HepG2 (cell line): Measurements from ENCODE around the gene ZNF213. TPM values are rescaled to one million over a fixed set of nuclear protein-coding genes. Genes with fewer than 3 reads are reported as not detected.

ENCODE experiments used
- MIER2 ChIP-seq: IDR thresholded peaks from 2 replicates; pipeline ENCODE4 v1.6.1; 2016; ENCODE audit warnings: missing biosample characterization, missing genetic modification reagents
- RAD21 ChIP-seq: fragments of 450-650 bp; formaldehyde crosslinking; IDR thresholded peaks from 2 replicates; pipeline ENCODE4 v1.5.0; 2020; ENCODE audit warnings: mild to moderate bottlenecking
- THYN1 ChIP-seq: sonication (generic); formaldehyde crosslinking; IDR thresholded peaks from 2 replicates; pipeline ENCODE4 v1.8.1; 2023; ENCODE audit warnings: low read depth, mild to moderate bottlenecking, moderate library complexity, missing genetic modification reagents, borderline replicate concordance
- ZBTB34 ChIP-seq: sonication (generic); formaldehyde crosslinking; IDR thresholded peaks from 2 replicates; pipeline ENCODE4 v1.8.0; 2022; ENCODE audit warnings: mild to moderate bottlenecking, missing genetic modification reagents
- ZBTB49 ChIP-seq: sonication (generic); formaldehyde crosslinking; IDR thresholded peaks from 2 replicates; pipeline ENCODE4 v1.4.0; 2020; ENCODE audit warnings: missing genetic modification reagents, borderline replicate concordance
- ZHX2 ChIP-seq, 2 experiments: sonication (generic) in 1 of 2; formaldehyde crosslinking in 1 of 2; IDR thresholded peaks; 2 replicates each; pipeline versions ENCODE4 v1.6.1 to v1.9.0; 2014 to 2022; ENCODE audit warnings: antibody characterized with exemption in 1 of 2, borderline replicate concordance in 1 of 2, inconsistent platforms in 1 of 2, low read depth in 1 of 2, missing genetic modification reagents in 1 of 2
- ZNF274 ChIP-seq: sonication (generic); formaldehyde crosslinking; IDR thresholded peaks from 2 replicates; pipeline ENCODE4 v1.5.1; 2020; ENCODE audit warnings: mild to moderate bottlenecking, missing genetic modification reagents
- ZNF614 ChIP-seq: IDR thresholded peaks from 2 replicates; pipeline ENCODE4 v1.6.1; 2018; ENCODE audit warnings: missing biosample characterization, missing genetic modification reagents, inconsistent platforms, borderline replicate concordance
- polyA plus RNA-seq, 8 experiments: library from polyadenylated mRNA; depleted of rRNA in 3 of 8; stranded (reverse) in 7 of 8; unstranded in 1 of 8; fragments of >200 nt; fragmentation: Illumina TruSeq in 4 of 8; extraction: Trizol in 4 of 8; gene quantifications; 2 replicates each; pipeline versions ENCODE4 v1.2.1 to v1.2.3, GENCODE V29; 2011 to 2016; ENCODE audit warnings: low read depth in 4 of 8, missing spikeins in 1 of 8, mixed read lengths in 1 of 8; ENCODE audit not compliant: insufficient read depth in 1 of 8
- total RNA-seq, 5 experiments: library from RNA; depleted of rRNA; stranded (reverse); fragments of >200 nt; fragmentation: Illumina TruSeq; extraction: Trizol; gene quantifications; 2 replicates each; pipeline ENCODE4 v1.2.3, GENCODE V29; 2016; ENCODE audit warnings: low read depth in 1 of 5
- TF ChIP-seq, protein P1 (sequence below): sonication (generic); formaldehyde crosslinking; IDR thresholded peaks from 2 replicates; pipeline ENCODE4 v1.4.0; 2020; ENCODE audit warnings: missing genetic modification reagents
- TF ChIP-seq, protein P2 (sequence below): sonication (generic); formaldehyde crosslinking; IDR thresholded peaks from 2 replicates; pipeline ENCODE4 v1.4.0; 2020; ENCODE audit warnings: missing genetic modification reagents
- TF ChIP-seq, protein P3 (sequence below): sonication (generic); formaldehyde crosslinking; IDR thresholded peaks from 2 replicates; pipeline ENCODE4 v1.4.0; 2020; ENCODE audit warnings: missing genetic modification reagents, mild to moderate bottlenecking, borderline replicate concordance

The ZNF213 gene
- total and polyA plus RNA-seq, 2 of the 13 experiments (the other 11 are each of a cell fraction or from before 2014, with no cell fraction given) = 0.59 to 0.97 TPM

GRCh38 chr16:3123986-3124886 is 10.6 kb upstream of the ZNF213 start (continued):
- TF ChIP-seq, protein P1, sequence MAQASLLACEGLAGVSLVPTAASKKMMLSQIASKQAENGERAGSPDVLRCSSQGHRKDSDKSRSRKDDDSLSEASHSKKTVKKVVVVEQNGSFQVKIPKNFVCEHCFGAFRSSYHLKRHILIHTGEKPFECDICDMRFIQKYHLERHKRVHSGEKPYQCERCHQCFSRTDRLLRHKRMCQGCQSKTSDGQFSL (CRISPR knock-in tag) = no peak
- TF ChIP-seq, protein P2, sequence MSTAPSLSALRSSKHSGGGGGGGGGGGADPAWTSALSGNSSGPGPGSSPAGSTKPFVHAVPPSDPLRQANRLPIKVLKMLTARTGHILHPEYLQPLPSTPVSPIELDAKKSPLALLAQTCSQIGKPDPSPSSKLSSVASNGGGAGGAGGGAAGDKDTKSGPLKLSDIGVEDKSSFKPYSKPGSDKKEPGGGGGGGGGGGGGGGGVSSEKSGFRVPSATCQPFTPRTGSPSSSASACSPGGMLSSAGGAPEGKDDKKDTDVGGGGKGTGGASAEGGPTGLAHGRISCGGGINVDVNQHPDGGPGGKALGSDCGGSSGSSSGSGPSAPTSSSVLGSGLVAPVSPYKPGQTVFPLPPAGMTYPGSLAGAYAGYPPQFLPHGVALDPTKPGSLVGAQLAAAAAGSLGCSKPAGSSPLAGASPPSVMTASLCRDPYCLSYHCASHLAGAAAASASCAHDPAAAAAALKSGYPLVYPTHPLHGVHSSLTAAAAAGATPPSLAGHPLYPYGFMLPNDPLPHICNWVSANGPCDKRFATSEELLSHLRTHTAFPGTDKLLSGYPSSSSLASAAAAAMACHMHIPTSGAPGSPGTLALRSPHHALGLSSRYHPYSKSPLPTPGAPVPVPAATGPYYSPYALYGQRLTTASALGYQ = peak; percentile 20; the same call in 1 of the 2 replicates
- TF ChIP-seq ZNF614 (CRISPR knock-in tag) (no peak; the same call in 1 of the 2 replicates), ZNF274 (peak; percentile 19; the same call in 1 of the 2 replicates), RAD21 (peak; percentile 51), ZBTB34 (CRISPR knock-in tag) (no peak; the same call in 1 of the 2 replicates), THYN1 (CRISPR knock-in tag) (no peak), ZBTB49 (CRISPR knock-in tag) (no peak), ZHX2 (IDR thresholded peaks at IDR 0.05; ENCODE audit: low read depth) (0 out of 2 replicates have a peak, but pooled peaks have one; percentile 12), ZHX2 (CRISPR knock-in tag; IDR thresholded peaks at IDR 0.05; ENCODE audit: borderline replicate concordance) (no peak), MIER2 (no peak)
- TF ChIP-seq, protein P3, sequence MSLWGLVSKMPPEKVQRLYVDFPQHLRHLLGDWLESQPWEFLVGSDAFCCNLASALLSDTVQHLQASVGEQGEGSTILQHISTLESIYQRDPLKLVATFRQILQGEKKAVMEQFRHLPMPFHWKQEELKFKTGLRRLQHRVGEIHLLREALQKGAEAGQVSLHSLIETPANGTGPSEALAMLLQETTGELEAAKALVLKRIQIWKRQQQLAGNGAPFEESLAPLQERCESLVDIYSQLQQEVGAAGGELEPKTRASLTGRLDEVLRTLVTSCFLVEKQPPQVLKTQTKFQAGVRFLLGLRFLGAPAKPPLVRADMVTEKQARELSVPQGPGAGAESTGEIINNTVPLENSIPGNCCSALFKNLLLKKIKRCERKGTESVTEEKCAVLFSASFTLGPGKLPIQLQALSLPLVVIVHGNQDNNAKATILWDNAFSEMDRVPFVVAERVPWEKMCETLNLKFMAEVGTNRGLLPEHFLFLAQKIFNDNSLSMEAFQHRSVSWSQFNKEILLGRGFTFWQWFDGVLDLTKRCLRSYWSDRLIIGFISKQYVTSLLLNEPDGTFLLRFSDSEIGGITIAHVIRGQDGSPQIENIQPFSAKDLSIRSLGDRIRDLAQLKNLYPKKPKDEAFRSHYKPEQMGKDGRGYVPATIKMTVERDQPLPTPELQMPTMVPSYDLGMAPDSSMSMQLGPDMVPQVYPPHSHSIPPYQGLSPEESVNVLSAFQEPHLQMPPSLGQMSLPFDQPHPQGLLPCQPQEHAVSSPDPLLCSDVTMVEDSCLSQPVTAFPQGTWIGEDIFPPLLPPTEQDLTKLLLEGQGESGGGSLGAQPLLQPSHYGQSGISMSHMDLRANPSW (CRISPR knock-in tag) = no peak
